ENCODE data around the gene HBM. TPM values are rescaled to one million over a fixed set of nuclear protein-coding genes. Genes with fewer than 3 reads are reported as not detected.

The HBM gene
- total and polyA plus RNA-seq, 11 donors, result 0.54 to 0.62 (median 0.58) TPM; not detected in 7

DNA sequence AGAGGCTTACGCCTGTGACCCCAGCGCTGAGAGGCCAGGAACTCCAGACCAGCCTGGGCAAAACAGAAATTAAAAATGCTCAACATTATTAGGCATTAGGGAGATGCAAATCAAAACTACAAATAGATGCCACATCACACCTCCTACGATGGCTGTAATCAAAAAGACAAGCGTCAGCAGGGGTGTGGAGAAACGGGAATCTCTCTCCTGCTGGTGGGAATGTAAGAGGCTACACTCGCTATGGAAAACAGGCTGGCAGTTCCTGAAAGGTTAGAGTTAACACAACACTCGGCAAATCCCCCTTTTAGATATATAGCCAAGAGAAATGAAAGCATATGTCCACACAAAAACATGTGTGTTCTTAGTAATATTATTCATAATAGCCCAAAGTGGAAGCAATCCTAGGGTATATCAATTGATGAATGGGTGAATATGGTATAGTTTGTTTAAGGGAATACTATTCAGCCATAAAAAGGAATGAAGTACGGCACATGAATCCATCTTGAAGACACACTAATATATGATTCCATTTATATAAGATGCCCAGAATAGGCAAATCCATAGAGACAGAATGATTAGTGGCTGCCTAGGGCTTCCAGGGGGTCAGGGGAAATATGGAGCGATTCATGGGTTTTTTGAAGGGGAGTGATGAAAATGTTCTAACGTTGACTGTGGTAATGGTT lies 25.5 kb upstream of the HBM start:
- Histone ChIP-seq H3K36me3 (no peaks in the 10 kb centered on the region), H3K4me3 (no peak overlapping the region), H3K27ac (no peak overlapping the region), H3K9me3 (no peaks in the 10 kb centered on the region), H3K27me3 (peaks cover 0 to 15% (median 0%) of the 10 kb centered on the region in 9 donors), H3K4me1 (peaks cover 0 to 18% (median 7%) of the 10 kb centered on the region in 12 donors)
- 57 to 69% (median 62%) methylated on average over 10 of the region's 10 CpGs for WGBS, 4 donors
- DNase-seq (no peak), ATAC-seq (no peak)
- intact Hi-C loops (cut with DNase I), result no loop called here
- TF ChIP-seq, protein P1, sequence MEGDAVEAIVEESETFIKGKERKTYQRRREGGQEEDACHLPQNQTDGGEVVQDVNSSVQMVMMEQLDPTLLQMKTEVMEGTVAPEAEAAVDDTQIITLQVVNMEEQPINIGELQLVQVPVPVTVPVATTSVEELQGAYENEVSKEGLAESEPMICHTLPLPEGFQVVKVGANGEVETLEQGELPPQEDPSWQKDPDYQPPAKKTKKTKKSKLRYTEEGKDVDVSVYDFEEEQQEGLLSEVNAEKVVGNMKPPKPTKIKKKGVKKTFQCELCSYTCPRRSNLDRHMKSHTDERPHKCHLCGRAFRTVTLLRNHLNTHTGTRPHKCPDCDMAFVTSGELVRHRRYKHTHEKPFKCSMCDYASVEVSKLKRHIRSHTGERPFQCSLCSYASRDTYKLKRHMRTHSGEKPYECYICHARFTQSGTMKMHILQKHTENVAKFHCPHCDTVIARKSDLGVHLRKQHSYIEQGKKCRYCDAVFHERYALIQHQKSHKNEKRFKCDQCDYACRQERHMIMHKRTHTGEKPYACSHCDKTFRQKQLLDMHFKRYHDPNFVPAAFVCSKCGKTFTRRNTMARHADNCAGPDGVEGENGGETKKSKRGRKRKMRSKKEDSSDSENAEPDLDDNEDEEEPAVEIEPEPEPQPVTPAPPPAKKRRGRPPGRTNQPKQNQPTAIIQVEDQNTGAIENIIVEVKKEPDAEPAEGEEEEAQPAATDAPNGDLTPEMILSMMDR (IDR thresholded peaks at IDR 0.05), result no peak
- TF ChIP-seq POLR2A (IDR thresholded peaks at IDR 0.05), result no peak

DNA sequence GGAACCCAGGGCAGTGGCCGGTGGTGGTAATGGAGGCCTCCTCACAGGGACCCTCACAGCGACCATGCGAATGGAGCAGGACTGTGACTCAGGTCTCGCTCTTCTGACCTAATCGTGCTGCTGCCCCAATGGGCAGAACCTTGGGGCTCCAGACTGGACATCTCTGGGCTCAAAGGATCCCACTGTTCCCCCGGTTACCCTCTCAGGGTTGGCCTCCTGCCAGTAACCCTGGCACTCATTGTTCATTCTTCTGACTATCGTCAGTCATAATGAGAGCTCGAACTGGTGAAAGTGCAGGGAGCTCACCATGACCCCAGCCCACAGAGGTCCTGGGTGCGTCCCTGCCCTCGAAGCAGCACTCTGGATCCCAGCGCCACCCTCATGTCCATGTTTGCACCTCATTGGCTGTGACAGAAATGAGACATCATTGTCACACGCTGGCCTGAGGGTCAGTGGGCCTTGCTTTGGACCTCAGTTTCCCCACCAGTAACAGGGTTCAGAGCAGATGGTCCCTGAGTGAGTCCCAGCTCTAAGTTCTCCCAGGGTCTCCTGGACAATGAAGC lies 23.3 kb upstream of the HBM start:
- Histone ChIP-seq H3K4me3 (no peak overlapping the region), H3K27me3 (peaks cover 0 to 15% (median 0%) of the 10 kb centered on the region in 9 donors), H3K27ac (no peak overlapping the region), H3K9me3 (no peaks in the 10 kb centered on the region), H3K4me1 (peaks cover 0 to 13% (median 4%) of the 10 kb centered on the region in 12 donors), H3K36me3 (no peaks in the 10 kb centered on the region)
- ATAC-seq, result no peak
- TF ChIP-seq, protein P1 (IDR thresholded peaks at IDR 0.05), result no peak
- WGBS, 4 donors, result 72 to 82% (median 77%) methylated on average over 11 to 12 of the region's 12 CpGs
- intact Hi-C loops (cut with DNase I), result no loop called here
- no peak for DNase-seq

DNA sequence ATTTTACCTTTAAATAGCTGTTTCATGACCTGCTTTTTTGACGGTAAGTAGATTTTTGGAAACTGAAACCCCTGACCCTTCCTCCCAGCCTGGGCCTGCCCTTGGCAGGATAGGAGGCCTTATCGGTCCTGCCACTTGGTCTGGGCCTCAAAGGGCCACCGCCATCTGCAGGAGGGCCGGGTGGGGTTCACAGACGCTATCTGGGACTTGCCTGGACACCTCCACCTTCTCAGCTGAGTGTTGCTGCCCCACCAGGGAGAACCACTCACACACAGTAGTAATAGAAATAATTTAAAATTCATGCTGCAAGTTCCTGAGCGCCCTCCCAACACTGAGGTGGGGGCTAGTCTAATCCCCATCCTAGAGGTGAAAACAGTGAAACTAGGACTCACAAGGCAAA lies 22.7 kb upstream of the HBM start:
- Histone ChIP-seq H3K4me3 (no peak overlapping the region), H3K4me1 (peaks cover 0 to 8% (median 0%) of the 10 kb centered on the region in 12 donors), H3K36me3 (no peaks in the 10 kb centered on the region), H3K27ac (no peak overlapping the region), H3K9me3 (no peaks in the 10 kb centered on the region), H3K27me3 (peaks cover 0 to 15% (median 0%) of the 10 kb centered on the region in 9 donors)
- ATAC-seq (no peak), DNase-seq (no peak)
- TF ChIP-seq, protein P1 (IDR thresholded peaks at IDR 0.05), result no peak
- no peak for TF ChIP-seq POLR2A (IDR thresholded peaks at IDR 0.05)
- 71 to 79% (median 78%) methylated on average over 5 to 6 of the region's 6 CpGs for WGBS, 4 donors
- intact Hi-C loops (cut with DNase I), result no loop called here

DNA sequence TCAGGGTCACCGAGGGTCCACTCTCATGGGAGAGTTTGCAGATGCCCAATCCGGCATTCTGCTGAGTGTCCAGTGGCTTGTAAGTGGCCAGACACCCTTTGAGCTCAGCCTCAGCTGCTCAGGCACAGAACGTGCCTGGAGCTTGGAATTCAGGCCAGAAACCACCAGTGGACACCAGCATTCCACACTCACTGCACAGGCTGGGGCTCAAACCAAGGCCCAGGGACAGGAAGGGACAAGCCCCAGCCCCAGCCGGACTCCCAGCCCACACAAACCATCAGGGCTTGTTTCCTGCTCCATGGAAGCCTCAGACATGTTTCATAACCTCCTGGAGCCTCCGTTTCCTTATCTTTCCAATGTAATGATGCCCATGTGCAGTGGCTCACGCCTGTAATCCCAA lies 22.3 kb upstream of the HBM start:
- no peak overlapping the region for H3K27ac ChIP-seq
- 54 to 64% (median 61%) methylated on average over 5 to 6 of the region's 6 CpGs for WGBS, 4 donors
- no peaks in the 10 kb centered on the region for H3K36me3 ChIP-seq
- peaks cover 0 to 8% (median 0%) of the 10 kb centered on the region in 12 donors for H3K4me1 ChIP-seq
- H3K27me3 ChIP-seq, result peaks cover 0 to 18% (median 0%) of the 10 kb centered on the region in 9 donors
- no peak for ATAC-seq
- H3K9me3 ChIP-seq, result no peaks in the 10 kb centered on the region
- no peak for DNase-seq
- intact Hi-C loops (cut with DNase I), result no loop called here
- H3K4me3 ChIP-seq, result no peak overlapping the region
- TF ChIP-seq POLR2A (IDR thresholded peaks at IDR 0.05), result no peak
- TF ChIP-seq, protein P1 (IDR thresholded peaks at IDR 0.05), result no peak

Data from heart left ventricle (tissue), 16 donors.